DOHH2 (cell line): ENCODE measurements around the gene HINT3.

Experiments
- H3F3A ChIP-seq: fragments of 200-600 bp; sonication (generic), shearing (Covaris generic); 2 replicates; pipeline ENCODE4 v1.6.0; 2016; ENCODE audit warnings: antibody characterized with exemption, mild to moderate bottlenecking; ENCODE audit not compliant: control insufficient read depth, insufficient read depth
- H3K27ac ChIP-seq: fragments of 200-600 bp; sonication (generic); 2 replicates; pipeline ENCODE4 v1.5.1; 2014; ENCODE audit warnings: low read depth, mild to moderate bottlenecking, low read length, moderate library complexity
- H3K27me3 ChIP-seq: fragments of 200-600 bp; sonication (generic); 2 replicates; pipeline ENCODE4 v1.6.1; 2014; ENCODE audit warnings: mild to moderate bottlenecking, low read length, mixed read lengths; ENCODE audit not compliant: control insufficient read depth
- H3K36me3 ChIP-seq: fragments of 200-600 bp; sonication (generic); 2 replicates; pipeline ENCODE4 v1.6.1; 2014; ENCODE audit warnings: mild to moderate bottlenecking, low read length, moderate library complexity, mixed read lengths; ENCODE audit not compliant: control insufficient read depth
- H3K4me1 ChIP-seq: fragments of 200-600 bp; sonication (generic); 2 replicates; pipeline ENCODE4 v1.6.1; 2014; ENCODE audit warnings: mild to moderate bottlenecking, low read length, mixed read lengths; ENCODE audit not compliant: control insufficient read depth
- H3K4me2 ChIP-seq: fragments of 200-600 bp; sonication (generic); 2 replicates; pipeline ENCODE4 v1.6.0; 2014; ENCODE audit warnings: mild to moderate bottlenecking, low read length, moderate library complexity
- H3K4me3 ChIP-seq: fragments of 200-600 bp; sonication (generic); 2 replicates; pipeline ENCODE4 v1.5.1; 2014; ENCODE audit warnings: mild to moderate bottlenecking, low read length, mixed read lengths
- H3K79me2 ChIP-seq: fragments of 200-600 bp; sonication (generic); 2 replicates; pipeline ENCODE4 v1.6.1; 2014; ENCODE audit warnings: mild to moderate bottlenecking, low read length, mixed read lengths; ENCODE audit not compliant: control insufficient read depth
- H3K9me2 ChIP-seq: fragments of 200-600 bp; sonication (generic); replicated peaks from 2 replicates; pipeline ENCODE4 v1.6.1; 2014; ENCODE audit warnings: mild to moderate bottlenecking, low read length, mixed read lengths; ENCODE audit not compliant: control insufficient read depth
- H3K9me3 ChIP-seq: fragments of 200-600 bp; sonication (generic); 2 replicates; pipeline ENCODE4 v1.6.1; 2014; ENCODE audit warnings: antibody characterized with exemption, low read length, mixed read lengths; ENCODE audit not compliant: control insufficient read depth, insufficient read depth
- H4K20me1 ChIP-seq: fragments of 200-600 bp; sonication (generic); 2 replicates; pipeline ENCODE4 v1.6.0; 2014; ENCODE audit warnings: low read depth, mild to moderate bottlenecking, antibody characterized with exemption, low read length, moderate library complexity; ENCODE audit not compliant: control insufficient read depth, insufficient read depth
- CTCF ChIP-seq: fragments of 200-600 bp; sonication (generic); IDR thresholded peaks from one replicate; pipeline ENCODE4 v1.5.1; 2014; ENCODE audit warnings: antibody characterized with exemption, mild to moderate bottlenecking, low read depth, low read length; ENCODE audit not compliant: poor library complexity, severe bottlenecking
- EZH2phosphoT487 ChIP-seq: fragments of 200-600 bp; sonication (generic); IDR thresholded peaks from 2 replicates; pipeline ENCODE4 v1.6.1; 2017; ENCODE audit warnings: borderline replicate concordance, mild to moderate bottlenecking, antibody characterized with exemption, low read length, moderate library complexity, mixed read lengths

Gene HINT3

DNA sequence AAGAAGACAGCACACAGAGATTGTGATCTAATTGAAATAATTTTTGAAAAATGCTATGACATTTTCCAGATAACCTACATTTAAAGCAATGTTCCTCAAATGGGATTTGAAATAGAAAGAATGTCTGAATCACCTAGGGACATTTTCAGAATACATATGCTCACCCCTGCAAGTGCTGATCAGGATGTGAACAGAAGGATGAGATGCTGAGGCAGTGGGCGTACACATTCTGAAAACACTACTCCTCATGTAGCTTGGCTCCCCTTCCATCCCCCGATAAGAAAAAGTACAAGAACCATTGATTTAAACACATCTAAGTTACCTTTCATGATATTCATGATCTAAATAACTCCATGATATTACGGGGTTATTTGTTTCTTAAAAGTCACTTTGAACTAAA, 29.9 kb upstream of the HINT3 start:
- Histone ChIP-seq H3K9me3 (no peaks in the 10 kb centered on the region), H3K27me3 (no peaks in the 10 kb centered on the region), H3K4me1 (no peaks in the 10 kb centered on the region), H3K4me2 (no peak overlapping the region), H3K79me2 (no peaks in the 10 kb centered on the region), H3K9me2 (no peaks in the 10 kb centered on the region), H3F3A (peaks cover 6% of the 10 kb centered on the region; the same call in 1 of the 2 replicates), H4K20me1 (no peaks in the 10 kb centered on the region), H3K27ac (no peak overlapping the region), H3K4me3 (no peak overlapping the region), H3K36me3 (peaks cover 79% of the 10 kb centered on the region)
- no peak for TF ChIP-seq CTCF

DNA sequence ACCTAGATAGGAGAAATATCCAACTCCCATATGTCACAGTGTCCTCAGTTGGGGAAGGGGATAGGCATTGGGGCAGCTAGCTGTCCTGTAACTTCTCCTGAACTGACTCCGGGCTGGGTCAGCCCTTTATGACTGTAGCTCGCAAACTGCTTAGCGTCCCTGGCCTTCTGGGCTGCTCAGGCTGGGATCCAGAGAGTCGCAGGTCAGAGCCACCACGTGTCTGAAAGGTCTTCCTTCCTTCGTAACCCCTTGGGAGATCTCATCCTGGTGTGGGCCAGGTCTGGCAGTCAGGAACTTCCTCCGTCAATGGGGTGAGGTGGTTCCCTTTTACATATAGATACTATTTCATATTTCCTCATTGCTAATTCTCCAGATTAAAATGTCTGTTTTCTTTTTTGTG, 28.8 kb upstream of the HINT3 start:
- H3K36me3 ChIP-seq: peaks cover 69% of the 10 kb centered on the region

GRCh38 chr6:125930765-125931418, 25.7 kb upstream of the HINT3 start:
- no peak for TF ChIP-seq EZH2phosphoT487
- no peak for TF ChIP-seq CTCF
- Histone ChIP-seq H3F3A (peaks cover 14% of the 10 kb centered on the region), H3K27ac (no peak overlapping the region), H3K79me2 (no peaks in the 10 kb centered on the region), H3K4me1 (no peaks in the 10 kb centered on the region), H3K9me2 (no peaks in the 10 kb centered on the region), H3K27me3 (no peaks in the 10 kb centered on the region), H3K36me3 (peaks cover 43% of the 10 kb centered on the region), H4K20me1 (no peaks in the 10 kb centered on the region), H3K9me3 (no peaks in the 10 kb centered on the region), H3K4me2 (no peak overlapping the region), H3K4me3 (no peak overlapping the region)

More for the DNA sequence above, 28.8 kb upstream of the HINT3 start:
- TF ChIP-seq EZH2phosphoT487: no peak
- no peak for TF ChIP-seq CTCF
- Histone ChIP-seq H3K4me2 (no peak overlapping the region), H3K27me3 (no peaks in the 10 kb centered on the region), H3F3A (peaks cover 6% of the 10 kb centered on the region; the same call in 1 of the 2 replicates), H3K4me1 (no peaks in the 10 kb centered on the region), H3K4me3 (no peak overlapping the region), H3K9me3 (no peaks in the 10 kb centered on the region), H3K79me2 (no peaks in the 10 kb centered on the region), H3K27ac (no peak overlapping the region), H3K9me2 (no peaks in the 10 kb centered on the region), H4K20me1 (no peaks in the 10 kb centered on the region)
